ENCODE results near the gene POLR1A.

POLR1A gene

DNA sequence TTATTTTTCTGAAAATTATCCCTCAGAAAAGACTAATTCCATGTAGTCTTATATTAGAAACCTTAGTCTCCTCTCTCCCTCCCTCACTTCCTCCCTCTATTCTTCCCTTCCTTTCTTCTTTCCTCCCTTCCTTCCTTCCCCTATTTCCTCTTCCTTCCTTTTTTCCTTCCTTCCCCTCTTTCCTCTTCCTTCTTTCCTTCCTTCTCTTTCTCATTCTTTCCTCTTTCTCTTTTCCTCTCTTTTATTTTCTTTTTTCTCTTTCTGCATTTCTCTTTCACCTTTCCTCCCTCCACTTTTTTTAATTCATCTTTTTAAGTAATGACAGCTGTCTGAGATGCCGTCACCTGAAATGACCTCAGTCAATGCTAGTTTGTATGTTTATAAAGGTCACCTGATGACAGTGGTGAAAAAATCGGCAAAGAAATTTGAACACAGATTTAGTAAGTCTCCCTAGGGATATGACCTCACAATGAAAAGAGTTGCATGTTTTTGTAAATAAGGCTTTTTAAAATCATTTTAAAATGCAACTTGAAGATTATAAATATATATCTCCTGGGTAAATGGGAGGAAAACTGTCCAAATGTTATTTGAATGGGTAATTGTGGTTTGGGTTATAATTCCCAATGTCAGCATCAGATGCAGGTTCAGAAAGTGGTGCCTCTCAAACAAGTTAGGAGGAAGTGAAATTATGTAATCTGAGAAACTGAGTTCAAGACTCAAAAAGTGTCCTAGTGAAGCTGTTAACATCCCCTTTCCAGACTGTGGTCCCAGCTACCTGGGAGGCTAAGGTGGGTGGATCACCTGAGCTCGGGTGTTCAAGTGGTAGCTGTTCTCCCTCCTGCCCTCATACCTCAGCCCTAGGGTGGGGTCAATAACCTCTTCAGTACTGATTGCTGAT is 126.6 kb downstream of the POLR1A start:
- no peak for DNase-seq (ENCODE audit: low spot score)

DNA sequence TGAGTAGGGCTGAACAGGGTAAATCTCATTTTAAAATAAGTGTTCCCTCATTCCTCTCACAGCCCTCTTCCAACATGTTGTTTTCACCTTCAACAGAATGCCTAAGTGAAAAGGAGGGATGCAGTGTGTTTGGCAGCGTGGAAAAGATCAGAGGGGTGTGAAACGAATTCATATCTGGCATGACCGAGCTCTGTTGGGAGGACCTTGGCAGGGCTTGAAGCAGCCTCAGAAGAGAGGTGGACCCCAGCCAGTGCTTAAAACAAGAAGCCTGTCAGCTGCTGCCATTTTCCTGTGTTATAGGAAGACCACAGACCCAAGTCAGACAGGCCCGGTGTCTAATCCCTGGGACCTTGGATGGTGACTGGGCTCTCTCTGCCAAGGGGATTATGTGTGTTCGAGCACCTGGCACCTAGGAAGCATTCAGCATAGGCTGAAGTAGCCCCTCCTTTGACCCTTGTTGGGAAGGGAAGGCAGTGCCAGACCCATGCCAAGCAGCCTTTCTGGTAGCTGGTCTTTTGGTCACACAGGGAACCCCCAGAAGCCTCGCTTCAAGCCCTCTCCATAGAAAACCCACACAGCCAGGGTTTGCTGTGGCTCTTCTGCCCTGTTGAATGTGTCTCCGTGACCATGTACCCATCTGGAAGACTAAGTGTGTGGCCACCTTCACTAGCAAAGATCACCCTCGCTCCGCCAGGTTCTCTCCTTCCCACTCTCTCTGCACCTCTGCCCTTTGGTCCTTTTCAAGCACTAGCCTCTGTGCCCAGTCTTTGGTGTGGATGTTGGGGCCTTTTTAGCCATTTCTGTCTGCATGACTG is 129.4 kb downstream of the POLR1A start:
- no peak for DNase-seq (ENCODE audit: low spot score)

GRCh38 chr2:85975581-85975980 is 130.1 kb downstream of the POLR1A start:
- DNase-seq (ENCODE audit: low spot score), result no peak

DNA sequence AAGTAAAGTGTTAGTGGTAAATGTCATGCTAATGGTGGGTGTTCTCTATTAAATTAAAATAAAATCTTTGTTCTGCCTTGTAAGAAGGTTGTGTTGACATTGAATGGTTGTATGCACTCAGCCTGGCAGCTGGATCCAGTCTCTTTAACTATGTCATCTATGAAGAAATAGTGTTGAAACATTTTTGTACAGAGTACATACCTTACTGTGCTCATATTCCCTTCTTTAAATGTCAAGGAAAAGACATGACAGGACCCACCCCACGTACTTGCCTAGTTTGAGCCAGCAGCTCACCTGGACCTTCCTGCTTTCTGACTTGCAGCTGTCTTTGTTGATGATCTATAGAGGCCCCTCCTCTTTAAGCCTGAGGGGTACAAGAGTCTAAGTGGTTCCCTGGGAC is 131.3 kb downstream of the POLR1A start:
- no peak for DNase-seq (ENCODE audit: low spot score)

- DNase-seq (ENCODE audit: low spot score), result no peak
These were observed 133.3 kb downstream of the POLR1A start for GRCh38 chr2:85972355-85972754.

DNA sequence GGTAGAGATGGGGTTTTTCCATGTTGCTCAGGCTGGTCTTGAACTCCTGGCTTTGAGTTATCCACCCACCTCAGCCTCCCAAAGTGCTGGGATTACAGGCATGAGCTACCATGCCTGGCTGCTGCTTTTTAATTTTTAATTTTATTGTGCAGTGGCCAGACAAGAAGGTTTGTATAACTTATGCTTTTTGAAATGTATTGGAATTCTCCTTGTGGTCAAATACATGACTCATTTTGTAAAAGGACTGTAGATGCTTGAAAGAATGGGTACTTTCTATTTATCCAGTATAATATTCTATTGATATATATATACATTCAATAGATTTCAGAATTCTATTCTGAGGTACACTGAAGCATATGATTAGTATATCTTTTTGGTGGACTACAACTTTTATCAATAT is 134.3 kb downstream of the POLR1A start:
- DNase-seq (ENCODE audit: low spot score), result no peak

Data from D341Med (cell line).